Ishikawa (cell line): ENCODE results near the gene FAM53B.

Experiments used
- CEBPB ChIP-seq: IDR thresholded peaks from 2 replicates; pipeline ENCODE4 v1.6.1; 2012
- CREB1 ChIP-seq: IDR thresholded peaks from 2 replicates; pipeline ENCODE4 v1.6.1; 2012; ENCODE audit warnings: low read depth
- EGR1 ChIP-seq: IDR thresholded peaks from 2 replicates; pipeline ENCODE4 v1.6.1; 2012
- EP300 ChIP-seq: IDR thresholded peaks from 2 replicates; pipeline ENCODE4 v1.6.1; 2012; ENCODE audit warnings: borderline replicate concordance
- FOXM1 ChIP-seq: IDR thresholded peaks from 2 replicates; pipeline ENCODE4 v1.6.1; 2012; ENCODE audit warnings: low read depth, borderline replicate concordance
- RAD21 ChIP-seq: IDR thresholded peaks from 2 replicates; pipeline ENCODE4 v1.6.1; 2012; ENCODE audit warnings: low read depth
- TEAD4 ChIP-seq: IDR thresholded peaks from 2 replicates; pipeline ENCODE4 v1.6.1; 2012
- TF ChIP-seq, protein P1 (sequence below): IDR thresholded peaks from 2 replicates; pipeline ENCODE4 v1.6.1; 2012
- TF ChIP-seq, protein P2 (sequence below): IDR thresholded peaks from 2 replicates; pipeline ENCODE4 v1.6.1; 2012

DNA sequence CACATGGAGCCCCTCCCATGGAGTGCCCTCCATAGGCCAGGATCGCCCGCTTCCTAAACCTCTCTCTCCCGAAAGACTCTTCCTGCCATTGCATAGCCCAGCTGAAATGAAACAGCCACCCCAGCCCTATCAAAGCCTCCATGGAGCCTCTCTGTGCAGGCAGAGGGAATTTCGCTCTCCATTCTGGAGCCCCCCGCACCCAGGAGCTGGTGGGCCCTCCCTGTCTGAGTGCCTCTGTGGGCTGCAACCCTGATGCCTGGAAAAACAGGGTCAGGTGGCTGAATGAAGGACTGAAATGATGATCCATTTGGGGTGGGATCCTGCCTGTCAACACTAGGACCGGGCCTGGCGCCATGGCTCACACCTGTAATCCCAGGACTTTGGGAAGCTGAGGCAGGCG lies 106.4 kb downstream of the FAM53B start:
- TF ChIP-seq, protein P1, sequence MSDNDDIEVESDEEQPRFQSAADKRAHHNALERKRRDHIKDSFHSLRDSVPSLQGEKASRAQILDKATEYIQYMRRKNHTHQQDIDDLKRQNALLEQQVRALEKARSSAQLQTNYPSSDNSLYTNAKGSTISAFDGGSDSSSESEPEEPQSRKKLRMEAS: no peak
- no peak for TF ChIP-seq TEAD4
- TF ChIP-seq, protein P2, sequence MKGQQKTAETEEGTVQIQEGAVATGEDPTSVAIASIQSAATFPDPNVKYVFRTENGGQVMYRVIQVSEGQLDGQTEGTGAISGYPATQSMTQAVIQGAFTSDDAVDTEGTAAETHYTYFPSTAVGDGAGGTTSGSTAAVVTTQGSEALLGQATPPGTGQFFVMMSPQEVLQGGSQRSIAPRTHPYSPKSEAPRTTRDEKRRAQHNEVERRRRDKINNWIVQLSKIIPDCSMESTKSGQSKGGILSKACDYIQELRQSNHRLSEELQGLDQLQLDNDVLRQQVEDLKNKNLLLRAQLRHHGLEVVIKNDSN: no peak
- no peak for TF ChIP-seq CREB1
- no peak for TF ChIP-seq EP300
- no peak for TF ChIP-seq FOXM1
- no peak for TF ChIP-seq EGR1
- no peak for TF ChIP-seq RAD21
- no peak for TF ChIP-seq CEBPB
